Esophagus squamous epithelium (tissue), 4 donors: Measurements from ENCODE around the gene TAS2R4.

Experiments
- CTCF ChIP-seq, 6 experiments: fragments of 450-650 bp in 4 of 6; fragments of 200-600 bp in 2 of 6; sonication (generic) in 2 of 6; IDR thresholded peaks; one replicate each; pipeline ENCODE4 v1.5.1; 2016 to 2019; ENCODE audit warnings: antibody characterized with exemption in 6 of 6, mild to moderate bottlenecking in 4 of 6, moderate library complexity in 4 of 6
- POLR2A ChIP-seq, 4 donors: fragments of 450-650 bp; IDR thresholded peaks; one replicate each; pipeline ENCODE4 v1.6.1; 2017; ENCODE audit warnings: antibody characterized with exemption in 4 of 4, mild to moderate bottlenecking in 4 of 4, moderate library complexity in 3 of 4

GRCh38 chr7:141789917-141790316 is 13.4 kb downstream of the TAS2R4 start, which contains the start of gene TAS2R5:
- TF ChIP-seq CTCF (IDR thresholded peaks at IDR 0.05): no peak
- TF ChIP-seq POLR2A (IDR thresholded peaks at IDR 0.05): no peak
